OCI-LY1 (cell line): ENCODE data around the gene ROMO1.

ENCODE experiments used
- CTCF ChIP-seq: fragments of 200-600 bp; sonication (generic), shearing (Covaris generic); IDR thresholded peaks from 2 replicates; pipeline ENCODE4 v1.5.1; 2017; ENCODE audit warnings: mild to moderate bottlenecking, antibody characterized with exemption, low read length, moderate library complexity, mixed read lengths
- EZH2 ChIP-seq: fragments of 200-600 bp; sonication (generic), shearing (Covaris generic); IDR thresholded peaks from 2 replicates; pipeline ENCODE4 v1.8.0; 2017; ENCODE audit warnings: borderline replicate concordance, mixed run types, mild to moderate bottlenecking, antibody characterized with exemption, low read length, moderate library complexity, mixed read lengths

GRCh38 chr20:35710884-35711587 is 11.8 kb downstream of the ROMO1 start:
- TF ChIP-seq CTCF (no peak), EZH2 (no peak)
